IMR-90 (cell line): ENCODE data around the gene KIF1B. TPM values are rescaled to one million over a fixed set of nuclear protein-coding genes. Genes with fewer than 3 reads are reported as not detected.
A peak's percentile ranks its signal among the peaks of the same experiment; 100 is the strongest.

Experiments
- ATAC-seq: fragments of 200-7000 bp; cut with Tn5 transposase; 2 replicates; pipeline ENCODE4 v1.9.1; 2020; ENCODE audit warnings: low read depth, mild to moderate bottlenecking, moderate library complexity
- BruUV-seq: library from RNA; stranded (reverse); fragments of 400-500 nt; replicated peaks from 2 replicates; lab custom pipeline; 2021; lab: Mats Ljungman, UMichigan
- CTCF ChIA-PET: fragments of 300-600 bp; formaldehyde crosslinking; extraction: SDS; loops from one replicate; lab custom pipeline; 2021; ENCODE audit warnings: antibody characterized with exemption; lab: Yijun Ruan, JAX
- POLR2A ChIA-PET: fragments of 300-600 bp; sonication (Branson Sonifier 250); formaldehyde crosslinking; loops from one replicate; lab custom pipeline; 2022; ENCODE audit warnings: antibody characterized with exemption; ENCODE audit not compliant: unreplicated experiment; lab: Charles Lee
- DNase-seq: peaks from one replicate; pipeline ENCODE4 v3.0.0; 2013
- H2AFZ ChIP-seq: replicated peaks from 2 replicates; pipeline ENCODE3; 2013; ENCODE audit warnings: low read length, mild to moderate bottlenecking; ENCODE audit not compliant: poor library complexity
- H2AK5ac ChIP-seq: 2 replicates; pipeline ENCODE4 v1.6.1; 2013; ENCODE audit warnings: low read depth, low read length, inconsistent platforms
- H2AK9ac ChIP-seq: replicated peaks from 2 replicates; pipeline ENCODE3; 2013; ENCODE audit warnings: mild to moderate bottlenecking, low read depth, low read length, moderate library complexity; ENCODE audit not compliant: poor library complexity
- H2BK120ac ChIP-seq: 2 replicates; pipeline ENCODE4 v1.6.1; 2013; ENCODE audit warnings: low read depth, low read length, inconsistent platforms
- H2BK15ac ChIP-seq: 3 replicates; pipeline ENCODE4 v1.6.1; 2013; ENCODE audit warnings: low read depth, low read length, inconsistent platforms
- H2BK20ac ChIP-seq: 2 replicates; pipeline ENCODE4 v1.6.1; 2013; ENCODE audit warnings: low read depth, mild to moderate bottlenecking, inconsistent platforms, low read length, moderate library complexity
- H2BK5ac ChIP-seq: 2 replicates; pipeline ENCODE4 v1.6.1; 2013; ENCODE audit warnings: mild to moderate bottlenecking, low read depth, low read length, inconsistent platforms; ENCODE audit not compliant: poor library complexity, severe bottlenecking
- H3K14ac ChIP-seq: replicated peaks from 2 replicates; pipeline ENCODE4 v1.6.1; 2013; ENCODE audit warnings: low read depth, low read length, inconsistent platforms
- H3K18ac ChIP-seq: 2 replicates; pipeline ENCODE4 v1.6.1; 2013; ENCODE audit warnings: low read depth, low read length, control low read depth
- H3K23ac ChIP-seq: 2 replicates; pipeline ENCODE4 v1.6.1; 2013; ENCODE audit warnings: low read depth, low read length, inconsistent platforms
- H3K27ac ChIP-seq: 2 replicates; pipeline ENCODE4 v1.5.1; 2013; ENCODE audit warnings: mild to moderate bottlenecking, control low read depth, low read length; ENCODE audit not compliant: insufficient read depth
- H3K27me3 ChIP-seq: 2 replicates; pipeline ENCODE4 v1.6.1; 2013; ENCODE audit warnings: low read length; ENCODE audit not compliant: control insufficient read depth, insufficient read depth
- H3K36me3 ChIP-seq: 2 replicates; pipeline ENCODE4 v1.6.1; 2013; ENCODE audit warnings: low read length, mixed read lengths; ENCODE audit not compliant: control insufficient read depth, insufficient read depth
- H3K4ac ChIP-seq: 2 replicates; pipeline ENCODE4 v1.6.1; 2013; ENCODE audit warnings: low read depth, low read length, inconsistent platforms
- H3K4me1 ChIP-seq: 2 replicates; pipeline ENCODE4 v1.6.1; 2013; ENCODE audit warnings: low read length, mixed read lengths; ENCODE audit not compliant: control insufficient read depth, insufficient read depth
- H3K4me2 ChIP-seq: 2 replicates; pipeline ENCODE4 v1.6.1; 2013; ENCODE audit warnings: low read depth, mild to moderate bottlenecking, control low read depth, low read length, moderate library complexity
- H3K4me3 ChIP-seq: 2 replicates; pipeline ENCODE4 v1.5.1; 2013; ENCODE audit warnings: low read depth, mild to moderate bottlenecking, control low read depth, low read length, moderate library complexity; ENCODE audit not compliant: insufficient read depth
- H3K56ac ChIP-seq: 2 replicates; pipeline ENCODE4 v1.6.1; 2013; ENCODE audit warnings: low read length, inconsistent platforms; ENCODE audit not compliant: insufficient read depth; ENCODE audit errors: extremely low read depth
- H3K79me1 ChIP-seq, 2 experiments: 2 replicates each; pipeline ENCODE4 v1.6.1; 2013; ENCODE audit warnings: low read length in 2 of 2, inconsistent platforms in 1 of 2, low read depth in 1 of 2
- H3K9ac ChIP-seq: 2 replicates; pipeline ENCODE4 v1.6.1; 2013; ENCODE audit warnings: low read depth, low read length, control low read depth
- H3K9me1 ChIP-seq: 2 replicates; pipeline ENCODE4 v1.6.1; 2013; ENCODE audit warnings: low read length, inconsistent platforms; ENCODE audit not compliant: insufficient read depth
- H3K9me3 ChIP-seq: 2 replicates; pipeline ENCODE4 v1.6.1; 2013; ENCODE audit warnings: low read length; ENCODE audit not compliant: control insufficient read depth, insufficient read depth
- H4K20me1 ChIP-seq: 2 replicates; pipeline ENCODE4 v1.6.1; 2013; ENCODE audit warnings: low read length, inconsistent platforms; ENCODE audit not compliant: insufficient read depth
- H4K5ac ChIP-seq: 2 replicates; pipeline ENCODE4 v1.6.1; 2013; ENCODE audit warnings: mild to moderate bottlenecking, low read depth, low read length, control low read depth
- H4K8ac ChIP-seq, 2 experiments: 2 replicates each; pipeline ENCODE4 v1.6.1; 2013; ENCODE audit warnings: low read depth in 2 of 2, low read length in 2 of 2, control low read depth in 1 of 2, inconsistent platforms in 1 of 2
- H4K91ac ChIP-seq: 2 replicates; pipeline ENCODE4 v1.6.1; 2013; ENCODE audit warnings: low read depth, low read length, inconsistent platforms; ENCODE audit not compliant: insufficient read depth
- BHLHE40 ChIP-seq: fragments of 150-350 bp; IDR thresholded peaks from 2 replicates; pipeline ENCODE4 v1.6.1; 2016; ENCODE audit warnings: mild to moderate bottlenecking, low read depth, low read length
- FOS ChIP-seq: fragments of 150-350 bp; IDR thresholded peaks from 2 replicates; pipeline ENCODE4 v1.6.1; 2016; ENCODE audit warnings: low read depth, low read length
- MAFK ChIP-seq: IDR thresholded peaks from 2 replicates; pipeline ENCODE4 v1.6.1; 2012; ENCODE audit warnings: low read depth, low read length, improper control_type of control experiment
- MAZ ChIP-seq: IDR thresholded peaks from 2 replicates; pipeline ENCODE4 v1.6.1; 2012; ENCODE audit warnings: low read depth, mild to moderate bottlenecking, low read length, improper control_type of control experiment, moderate library complexity, borderline replicate concordance
- RFX5 ChIP-seq: IDR thresholded peaks from 2 replicates; pipeline ENCODE4 v1.8.0; 2012; ENCODE audit warnings: low read depth, mild to moderate bottlenecking, low read length, moderate library complexity
- USF2 ChIP-seq: fragments of 150-350 bp; IDR thresholded peaks from 2 replicates; pipeline ENCODE4 v1.6.1; 2017; ENCODE audit warnings: mild to moderate bottlenecking, antibody characterized with exemption, low read length, low read depth
- WGBS, 2 experiments: methylation state at CpG; one replicate each; pipeline versions ENCODE4 v1.1.5 to v1.1.7; 2013; ENCODE audit warnings: missing lambda C conversion rate in 2 of 2; ENCODE audit not compliant: insufficient read length in 1 of 2; ENCODE audit errors: extremely low coverage in 2 of 2; 5-methylcytosine and 5-hydroxymethylcytosine counted together
- dilution Hi-C: fragments of 300-500 bp; cut with HindIII; formaldehyde crosslinking; loops from one replicate; pipeline ENCODE4 v1.14.3; 2018; ENCODE audit warnings: low sequenced_read_pairs; ENCODE audit not compliant: unreplicated experiment
- in situ Hi-C: fragments of 300-500 bp; cut with MboI; formaldehyde crosslinking; loops from 3 replicates; pipeline ENCODE4 v1.14.3; 2019; ENCODE audit warnings: low sequenced_read_pairs, inconsistent platforms, mixed read lengths
- intact Hi-C: fragments of 100-400 bp; cut with micrococcal nuclease; formaldehyde crosslinking; loops from 2 replicates; pipeline ENCODE4 v1.10.0; 2022
- polyA plus RNA-seq, 3 experiments: library from polyadenylated mRNA; depleted of rRNA; stranded (reverse); fragments of >200 nt; gene quantifications; 2 replicates each; pipeline ENCODE4 v1.2.3, GENCODE V29; 2012; ENCODE audit warnings: low replicate concordance in 1 of 3
- total RNA-seq: library from RNA; depleted of rRNA; stranded (reverse); fragments of >200 nt; gene quantifications from 2 replicates; pipeline ENCODE4 v1.2.3, GENCODE V29; 2012

KIF1B gene
- total and polyA plus RNA-seq, 2 of the 4 experiments (the other 2 are of a cell fraction): 13.0 to 21.1 TPM

- DNase-seq: peak; percentile 81
These were observed 192.4 kb downstream of the KIF1B start for GRCh38 chr1:10402729-10403274.

More at GRCh38 chr1:10402729-10403274, 192.4 kb downstream of the KIF1B start:
- Histone ChIP-seq H3K56ac (no peak overlapping the region), H4K8ac (0 out of 4 replicates have a peak overlapping the region, but pooled peaks of 1 of the 2 experiments have one; percentile 42), H4K5ac (no peak overlapping the region), H3K9me3 (no peaks in the 10 kb centered on the region), H3K4me1 (peaks cover 6% of the 10 kb centered on the region), H3K18ac (no peak overlapping the region; the same call in 1 of the 2 replicates), H3K27ac (no peak overlapping the region), H3K4me3 (no peak overlapping the region), H3K36me3 (peaks cover 38% of the 10 kb centered on the region), H3K14ac (peak overlapping the region; percentile 9; the same call in 1 of the 2 replicates), H2BK15ac (no peak overlapping the region), H3K9ac (no peak overlapping the region), H2BK20ac (peak overlapping the region; percentile 32; the same call in 1 of the 2 replicates), H3K4me2 (no peak overlapping the region), H3K9me1 (peaks cover 13% of the 10 kb centered on the region; the same call in 1 of the 2 replicates), H3K79me1 (peaks cover 16 to 31% of the 10 kb centered on the region in 2 experiments), H3K27me3 (no peaks in the 10 kb centered on the region), H3K23ac (no peak overlapping the region), H2BK120ac (no peak overlapping the region), H2AFZ (no peak overlapping the region), H4K20me1 (peaks cover 29% of the 10 kb centered on the region), H2BK5ac (peak overlapping the region; percentile 35), H4K91ac (no peak overlapping the region), H3K4ac (no peak overlapping the region; the same call in 1 of the 2 replicates), H2AK5ac (no peak overlapping the region), H2AK9ac (no peak overlapping the region)
- dilution Hi-C loops (no loop called here), intact Hi-C loops (no loop called here), in situ Hi-C loops (no loop called here)
- POLR2A ChIA-PET: no interaction called here
- ATAC-seq: no peak
- 31% methylated on average over 3 of the region's 9 CpGs; no CpG with 5 or more reads in 1 of the 2 experiments for WGBS, 2 experiments
- no TSS peak for BruUV-seq
- TF ChIP-seq MAZ (no peak), USF2 (no peak), RFX5 (0 out of 2 replicates have a peak, but pooled peaks have one; percentile 6), FOS (peak; percentile 55; the same call in 1 of the 2 replicates), BHLHE40 (peak; percentile 86), MAFK (no peak)
- CTCF ChIA-PET: no interaction called here
